HG03558 (cell line): ENCODE measurements around the gene G3BP2.
A peak's percentile ranks its signal among the peaks of the same experiment; 100 is the strongest.

ENCODE experiments used
- ATAC-seq: cut with Tn5 transposase; IDR thresholded peaks from one replicate; pipeline ENCODE4 v1.9.1; 2021; ENCODE audit warnings: moderate number of reproducible peaks; ENCODE audit not compliant: unreplicated experiment; ENCODE audit errors: extremely low read depth

Gene G3BP2

GRCh38 chr4:75644095-75644494 lies 29.1 kb downstream of the G3BP2 start:
- no peak for ATAC-seq

DNA sequence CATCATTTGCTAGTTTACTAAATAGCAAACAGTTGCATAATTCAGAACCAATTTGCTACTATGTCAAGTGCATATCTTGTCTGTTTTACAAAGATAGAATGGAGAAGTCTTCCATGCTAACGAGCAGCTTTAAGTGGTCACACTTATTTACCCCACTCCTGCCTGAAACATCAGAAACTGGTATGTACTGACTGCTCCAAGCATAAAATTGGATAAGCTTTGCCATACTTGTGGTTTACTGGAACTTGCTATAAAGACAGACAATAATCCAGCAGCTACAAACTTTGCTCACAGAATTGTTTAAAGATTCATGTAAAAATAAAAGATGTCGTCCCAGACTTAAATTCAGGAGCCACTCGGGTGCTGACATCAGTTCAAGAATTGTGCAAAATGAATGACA lies 29.6 kb downstream of the G3BP2 start:
- ATAC-seq, result no peak

- no peak for ATAC-seq
These were observed 34.0 kb downstream of the G3BP2 start for GRCh38 chr4:75639124-75639695.

DNA sequence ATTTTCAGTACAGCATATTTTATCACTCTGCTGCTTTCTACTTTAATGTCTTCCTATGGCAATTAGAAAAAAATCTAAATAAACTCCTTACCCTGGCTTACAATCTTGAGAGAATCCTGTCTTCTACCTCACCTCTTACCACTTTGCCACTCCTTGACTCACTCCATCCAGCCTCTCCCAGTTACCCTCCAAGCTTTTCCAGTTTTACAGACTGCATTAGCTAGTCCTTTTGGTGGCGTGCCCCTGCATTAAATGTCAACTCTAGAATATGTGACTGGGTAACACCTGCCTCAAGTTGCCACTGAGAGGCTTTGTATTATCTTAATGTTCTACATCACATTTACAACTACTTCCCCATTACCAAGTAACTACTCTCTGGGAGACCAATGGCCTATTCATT lies 35.4 kb downstream of the G3BP2 start:
- no peak for ATAC-seq

DNA sequence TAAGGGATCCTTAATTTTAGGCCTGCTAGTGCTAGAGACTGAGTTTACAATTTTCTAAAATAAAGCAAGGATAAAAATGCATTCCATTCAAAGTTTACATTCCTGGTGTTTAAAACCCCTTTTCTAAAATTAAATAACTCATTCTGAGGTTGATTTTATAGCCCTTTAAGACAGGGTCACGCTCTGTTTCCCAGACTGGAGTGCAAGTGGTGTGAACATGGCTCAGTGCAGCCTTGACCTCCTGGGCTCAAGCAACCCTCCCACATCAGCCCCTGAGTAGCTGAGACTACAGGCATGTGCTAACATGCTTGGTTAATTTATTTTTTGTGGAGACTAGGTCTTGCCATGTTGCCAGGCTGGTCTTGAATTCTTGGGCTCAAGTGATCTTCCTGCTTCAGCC lies 36.0 kb downstream of the G3BP2 start:
- no peak for ATAC-seq

- ATAC-seq, result no peak
These were observed 38.3 kb downstream of the G3BP2 start for GRCh38 chr4:75634951-75635350.

DNA sequence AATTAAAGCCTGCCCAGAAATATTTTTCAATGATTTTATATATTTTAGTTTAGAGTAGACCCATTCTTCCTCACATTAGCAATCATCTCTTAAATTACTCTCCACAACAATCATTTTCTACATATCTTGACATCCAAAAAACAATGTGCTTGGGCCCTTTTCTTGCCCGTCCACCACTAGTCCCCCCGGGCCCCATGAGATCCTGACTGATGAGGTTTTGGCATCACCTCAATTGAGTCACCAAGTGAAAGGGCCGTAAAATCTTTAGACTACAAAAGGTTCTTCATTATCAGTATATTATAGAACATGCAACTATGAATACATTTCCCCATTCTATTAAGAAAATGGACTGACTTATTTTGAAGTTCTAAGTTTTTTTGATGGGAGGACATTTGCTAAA lies 38.9 kb downstream of the G3BP2 start:
- ATAC-seq, result no peak

- no peak for ATAC-seq
These were observed 39.4 kb downstream of the G3BP2 start for GRCh38 chr4:75633846-75634245.

GRCh38 chr4:75630937-75631329 lies 42.3 kb downstream of the G3BP2 start:
- ATAC-seq, result no peak

DNA sequence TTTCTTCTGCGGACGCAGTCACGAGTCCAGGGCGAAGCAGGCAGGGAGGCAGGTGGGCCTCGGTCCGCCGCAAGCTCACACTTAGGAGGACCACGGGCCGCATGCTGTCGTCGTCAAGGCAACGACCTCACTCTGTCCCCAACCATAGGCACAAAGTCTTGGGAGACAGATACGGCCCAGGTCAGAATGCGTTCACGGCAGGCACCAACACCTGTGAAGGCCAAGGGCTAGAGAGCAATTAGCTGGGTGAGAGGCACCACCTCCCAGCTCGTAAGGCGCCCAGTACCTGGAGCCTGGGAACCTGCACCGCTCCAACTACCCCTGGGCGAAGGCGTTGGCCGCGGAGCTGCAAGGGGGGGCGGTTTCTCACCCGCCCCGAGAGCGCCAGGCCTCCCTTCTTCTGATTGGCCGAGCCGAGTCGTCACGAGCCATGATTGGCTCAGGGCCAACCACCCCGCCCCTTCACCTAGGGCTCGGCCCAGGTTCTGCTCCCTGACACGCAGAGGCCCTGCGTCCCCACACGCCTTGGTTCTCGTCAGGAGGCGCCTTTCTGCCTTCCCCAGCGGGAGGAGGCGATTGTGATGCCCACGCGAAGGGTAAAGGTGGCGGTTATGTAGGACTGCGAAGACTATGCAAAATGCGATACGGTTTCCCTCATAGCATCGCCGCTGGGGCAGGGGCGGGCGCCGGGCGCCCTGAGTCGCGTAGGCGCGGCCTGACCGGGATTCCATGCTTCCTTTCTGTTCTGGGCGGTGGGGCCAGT lies 42.9 kb downstream of the G3BP2 start, which contains the start of gene CDKL2:
TSS of gene CDKL2 (minus strand) at position 355 of the 763 bp plus-strand sequence. CDS start 4,540 bp downstream, outside the sequence.
- ATAC-seq, result peak; percentile 90

- no peak for ATAC-seq
These were observed 44.0 kb downstream of the G3BP2 start for GRCh38 chr4:75629239-75629638.

GRCh38 chr4:75623026-75623425 lies 50.2 kb downstream of the G3BP2 start:
- ATAC-seq, result no peak

- ATAC-seq, result no peak
These were observed 51.5 kb downstream of the G3BP2 start for GRCh38 chr4:75621715-75622114.

- ATAC-seq, result no peak
These were observed 60.9 kb downstream of the G3BP2 start for GRCh38 chr4:75612306-75612705.

DNA sequence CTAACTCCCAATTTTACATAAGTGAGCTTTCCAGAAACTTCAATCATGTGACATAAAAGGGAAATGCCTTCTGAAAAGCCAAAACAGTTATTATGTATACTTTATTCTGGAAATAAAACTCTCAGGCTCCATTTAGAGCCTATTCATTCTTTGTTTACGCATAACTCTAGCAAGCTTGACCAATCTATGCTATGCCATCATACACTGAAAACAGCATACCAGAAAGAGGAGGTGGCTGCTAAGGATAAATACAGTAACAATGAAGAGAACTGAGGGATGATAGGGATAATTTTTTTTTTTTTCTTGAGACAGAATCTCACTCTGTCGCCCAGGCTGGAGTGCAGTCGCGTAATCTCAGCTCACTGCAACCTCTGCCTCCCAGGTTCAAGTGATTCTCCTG lies 67.3 kb downstream of the G3BP2 start:
- no peak for ATAC-seq

GRCh38 chr4:75599647-75600046 lies 73.6 kb downstream of the G3BP2 start:
- ATAC-seq, result no peak

- no peak for ATAC-seq
These were observed 74.8 kb downstream of the G3BP2 start for GRCh38 chr4:75598390-75598789.

DNA sequence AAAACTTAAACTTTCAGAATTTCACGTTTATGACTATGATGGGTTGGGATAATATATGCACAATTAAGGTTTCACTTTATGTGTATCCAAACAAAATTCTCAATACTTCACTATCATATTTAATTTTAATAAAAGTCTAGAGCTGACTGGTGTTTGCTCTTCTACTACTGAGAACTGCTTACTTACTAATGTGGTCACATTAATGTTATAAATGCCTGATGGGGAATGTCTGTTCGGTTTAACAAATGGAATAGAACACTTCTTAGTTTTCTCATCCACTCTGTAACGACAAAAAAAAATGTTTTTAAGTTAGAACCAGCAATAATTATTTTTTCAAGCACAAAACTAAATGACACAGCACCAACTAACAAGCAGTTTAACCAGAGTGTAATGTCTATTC lies 77.2 kb downstream of the G3BP2 start:
- ATAC-seq, result no peak

- no peak for ATAC-seq
These were observed 79.8 kb downstream of the G3BP2 start for GRCh38 chr4:75593393-75593792.
